Measurements from ENCODE around the gene BAIAP2L2. TPM values are rescaled to one million over a fixed set of nuclear protein-coding genes. Genes with fewer than 3 reads are reported as not detected.
"Not testable (repeated sequence)": the region's sequence is repeated elsewhere in the genome, so short reads cannot be mapped to it uniquely, and the experiment has no call there.

Gene BAIAP2L2
- total RNA-seq, 1 experiment from 2014 or later: 49.1 TPM

GRCh38 chr22:38056969-38057891 lies 53.3 kb downstream of the BAIAP2L2 start, which contains the start of gene PICK1:
Gene PICK1, plus strand, starts transcription at chr22:38057404. Its CDS starts 406 bp downstream, at chr22:38057810.
- in situ Hi-C loops (cut with HindIII; ENCODE audit: low pct_unique_long_range_greater_than_20kb, low sequenced_read_pairs): no loop called here
- peak; percentile 95 for DNase-seq (ENCODE audit: low read depth, low spot score)

- peak; percentile 89 for DNase-seq (ENCODE audit: low read depth, low spot score)
- in situ Hi-C loops (cut with HindIII; ENCODE audit: low pct_unique_long_range_greater_than_20kb, low sequenced_read_pairs): no loop called here
Measured at GRCh38 chr22:38051900-38052862, 58.3 kb downstream of the BAIAP2L2 start.

- DNase-seq (ENCODE audit: low read depth, low spot score): no peak
- in situ Hi-C loops (cut with HindIII; ENCODE audit: low pct_unique_long_range_greater_than_20kb, low sequenced_read_pairs): no loop called here
Measured at GRCh38 chr22:38051261-38051660, 59.2 kb downstream of the BAIAP2L2 start.

- in situ Hi-C loops (cut with HindIII; ENCODE audit: low pct_unique_long_range_greater_than_20kb, low sequenced_read_pairs): no loop called here
Measured at GRCh38 chr22:38050720-38051119, 59.8 kb downstream of the BAIAP2L2 start.

GRCh38 chr22:38049812-38050619 lies 60.5 kb downstream of the BAIAP2L2 start:
- in situ Hi-C loops (cut with HindIII; ENCODE audit: low pct_unique_long_range_greater_than_20kb, low sequenced_read_pairs): no loop called here
- DNase-seq (ENCODE audit: low read depth, low spot score): no peak

More at GRCh38 chr22:38050720-38051119, 59.8 kb downstream of the BAIAP2L2 start:
- no peak for DNase-seq (ENCODE audit: low read depth, low spot score)

GRCh38 chr22:38046070-38046748 lies 64.3 kb downstream of the BAIAP2L2 start:
- in situ Hi-C loops (cut with HindIII; ENCODE audit: low pct_unique_long_range_greater_than_20kb, low sequenced_read_pairs): no loop called here

GRCh38 chr22:38043151-38044039 lies 67.1 kb downstream of the BAIAP2L2 start:
- DNase-seq (ENCODE audit: low read depth, low spot score): no peak
- in situ Hi-C loops (cut with HindIII; ENCODE audit: low pct_unique_long_range_greater_than_20kb, low sequenced_read_pairs): no loop called here

More at GRCh38 chr22:38046070-38046748, 64.3 kb downstream of the BAIAP2L2 start:
- DNase-seq (ENCODE audit: low read depth, low spot score): no peak

- in situ Hi-C loops (cut with HindIII; ENCODE audit: low pct_unique_long_range_greater_than_20kb, low sequenced_read_pairs): no loop called here
Measured at GRCh38 chr22:38042488-38042790, 68.0 kb downstream of the BAIAP2L2 start.

GRCh38 chr22:38041760-38042487 lies 68.6 kb downstream of the BAIAP2L2 start:
- in situ Hi-C loops (cut with HindIII; ENCODE audit: low pct_unique_long_range_greater_than_20kb, low sequenced_read_pairs): no loop called here
- DNase-seq (ENCODE audit: low read depth, low spot score): peak; percentile 62

More at GRCh38 chr22:38042488-38042790, 68.0 kb downstream of the BAIAP2L2 start:
- no peak for DNase-seq (ENCODE audit: low read depth, low spot score)

- no peak for DNase-seq (ENCODE audit: low read depth, low spot score)
- in situ Hi-C loops (cut with HindIII; ENCODE audit: low pct_unique_long_range_greater_than_20kb, low sequenced_read_pairs): no loop called here
Measured at GRCh38 chr22:38040953-38041759, 69.3 kb downstream of the BAIAP2L2 start.

GRCh38 chr22:38038890-38039812 lies 71.3 kb downstream of the BAIAP2L2 start:
- no peak for DNase-seq (ENCODE audit: low read depth, low spot score)
- in situ Hi-C loops (cut with HindIII; ENCODE audit: low pct_unique_long_range_greater_than_20kb, low sequenced_read_pairs): no loop called here

- in situ Hi-C loops (cut with HindIII; ENCODE audit: low pct_unique_long_range_greater_than_20kb, low sequenced_read_pairs): no loop called here
- peak; percentile 100 for DNase-seq (ENCODE audit: low read depth, low spot score)
Measured at GRCh38 chr22:38038426-38038825, 72.1 kb downstream of the BAIAP2L2 start.

- in situ Hi-C loops (cut with HindIII; ENCODE audit: low pct_unique_long_range_greater_than_20kb, low sequenced_read_pairs): not testable (repeated sequence)
- peak; percentile 95 for DNase-seq (ENCODE audit: low read depth, low spot score)
Measured at GRCh38 chr22:38037367-38038150, 72.9 kb downstream of the BAIAP2L2 start.

Measured in SK-MEL-5 (cell line).